ENCODE results near the gene CX3CL1.

DNA sequence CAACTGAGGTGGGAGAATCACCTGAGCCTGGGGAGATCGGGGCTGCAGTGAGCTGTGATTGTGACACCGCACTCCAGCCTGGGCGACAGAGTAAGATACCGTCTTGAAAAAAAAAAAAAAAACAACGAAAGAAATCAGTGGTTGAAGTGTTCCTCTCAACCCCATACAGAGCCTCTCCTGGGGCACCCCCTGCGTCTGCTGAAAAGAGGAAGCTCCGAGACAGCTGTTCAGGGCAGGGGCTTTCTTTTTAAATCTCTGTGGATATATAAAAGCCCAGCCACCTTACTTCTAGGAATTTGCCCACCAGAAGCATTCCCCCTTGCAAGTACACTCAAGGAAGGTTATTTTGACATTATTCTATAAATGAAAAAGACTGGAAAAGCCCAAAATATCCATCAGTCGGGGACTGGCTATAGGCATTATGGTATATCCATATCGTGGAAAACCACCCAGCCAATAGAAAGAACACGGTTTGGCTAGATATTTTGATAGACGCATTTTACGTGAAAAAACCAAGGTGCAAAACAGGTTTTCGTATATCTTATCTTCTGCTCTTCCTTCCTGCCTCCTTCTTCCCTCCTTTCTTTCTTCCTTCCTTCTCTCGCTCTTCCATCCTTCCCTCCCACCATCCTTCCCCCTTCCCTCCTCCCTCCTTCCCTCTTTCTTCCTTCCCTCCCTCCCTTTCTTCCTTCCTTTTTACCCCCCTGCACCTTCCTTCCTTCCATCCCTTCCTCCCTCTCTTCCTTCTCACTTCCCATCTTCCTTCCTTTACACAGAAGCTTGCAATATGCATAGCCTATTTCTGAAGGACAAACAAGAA, 22.9 kb upstream of the CX3CL1 start:
- TF ChIP-seq CTCF (conservative IDR thresholded peaks at IDR 0.05) (no peak), EZH2 (IDR thresholded peaks at IDR 0.05; ENCODE audit: low read depth) (no peak)

Measured in PC-9 (cell line).